Activated CD8-positive, alpha-beta memory T cell treated with anti-CD3 and anti-CD28 coated beads for 1 hour (primary cell): Measurements from ENCODE around the gene PJA1.

Source experiments
- DNase-seq, 2 donors: peaks; one replicate each; pipeline ENCODE4 v3.0.0-alpha.2; 2020; ENCODE audit warnings: low read depth in 1 of 2; ENCODE audit errors: extremely low read depth in 1 of 2

Gene PJA1

DNA sequence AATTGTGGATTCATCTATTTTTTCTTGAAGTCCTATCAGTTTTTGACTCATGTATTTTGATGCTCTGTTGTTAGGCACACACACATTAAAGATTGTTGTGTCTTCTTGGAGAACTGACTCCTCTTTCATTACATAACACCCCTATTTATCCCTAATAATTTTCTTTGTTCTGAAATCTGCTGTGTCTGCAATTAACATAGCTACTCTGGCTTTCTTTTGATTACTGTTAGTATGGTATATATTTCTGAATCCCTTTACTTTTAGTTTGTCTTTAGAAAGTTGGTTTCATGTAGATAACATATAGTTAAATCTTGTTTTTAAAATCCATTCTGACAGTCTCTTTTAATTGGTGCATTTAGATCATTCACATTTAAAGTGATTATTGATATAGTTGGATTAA, 5.1 kb upstream of the PJA1 start:
- no peak for DNase-seq

DNA sequence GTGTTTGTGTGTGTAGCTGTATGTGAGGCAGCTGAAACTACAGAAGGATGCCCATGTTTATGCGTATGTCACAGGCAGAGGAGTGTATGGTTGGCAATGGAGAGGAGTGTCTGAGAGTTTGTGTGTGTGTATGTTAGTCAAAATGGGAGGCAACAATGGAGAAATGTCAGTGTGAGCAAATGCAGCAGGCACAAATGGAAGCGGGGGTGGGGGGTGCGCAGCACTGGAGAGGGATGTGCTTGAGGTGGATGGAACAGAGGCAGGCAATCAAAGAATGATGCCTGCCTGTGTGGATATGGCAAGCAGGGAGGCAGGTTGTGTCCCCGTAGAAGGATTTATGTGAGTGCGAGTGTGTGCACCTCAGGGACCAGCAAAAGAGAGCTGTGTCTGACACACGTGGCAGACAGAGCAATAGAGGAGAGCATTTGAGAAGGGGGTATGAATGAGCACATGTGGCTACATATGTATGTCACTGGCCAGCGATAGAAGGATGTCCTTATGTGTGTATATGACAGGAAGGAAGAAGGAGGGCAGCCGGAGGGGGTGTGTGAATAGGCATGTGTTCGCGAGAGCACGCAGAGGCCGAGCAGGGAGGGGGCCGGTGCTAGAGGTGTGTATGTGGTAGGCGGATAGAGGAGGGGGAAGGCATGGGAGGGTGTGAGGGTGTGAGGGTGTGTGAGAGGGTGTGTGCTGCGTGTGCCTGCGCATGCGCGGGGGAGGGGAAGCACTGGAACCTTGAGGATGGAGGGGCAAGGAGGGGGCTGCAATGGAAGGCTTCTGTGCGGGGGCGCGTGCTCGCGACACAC, 1.1 kb downstream of the PJA1 start:
- peak; percentile 13 for DNase-seq

DNA sequence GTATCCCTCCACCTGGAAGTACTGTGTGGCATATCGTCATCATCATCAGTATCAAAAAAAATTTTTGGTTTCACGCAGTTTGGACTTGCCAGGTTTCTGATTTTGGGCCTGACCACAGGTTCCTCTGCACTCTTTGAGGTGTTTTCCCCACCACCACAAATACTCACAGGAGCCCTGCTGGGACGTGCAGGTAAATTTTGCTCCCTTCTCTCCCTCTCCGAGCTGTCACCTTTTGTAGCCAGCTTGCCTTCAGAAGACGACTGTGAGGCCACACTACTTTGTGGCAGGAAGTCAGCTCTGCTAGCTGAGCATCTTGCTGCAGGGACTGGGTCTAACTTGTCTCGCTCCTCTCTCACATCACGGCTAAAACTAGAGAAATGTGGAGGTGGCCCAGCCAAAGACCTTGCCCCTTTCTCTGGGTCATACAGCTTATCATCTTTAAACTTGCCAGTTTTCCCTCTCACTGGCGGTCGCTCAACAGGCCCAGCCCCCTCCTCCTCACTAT, 2.8 kb downstream of the PJA1 start:
- no peak for DNase-seq

DNA sequence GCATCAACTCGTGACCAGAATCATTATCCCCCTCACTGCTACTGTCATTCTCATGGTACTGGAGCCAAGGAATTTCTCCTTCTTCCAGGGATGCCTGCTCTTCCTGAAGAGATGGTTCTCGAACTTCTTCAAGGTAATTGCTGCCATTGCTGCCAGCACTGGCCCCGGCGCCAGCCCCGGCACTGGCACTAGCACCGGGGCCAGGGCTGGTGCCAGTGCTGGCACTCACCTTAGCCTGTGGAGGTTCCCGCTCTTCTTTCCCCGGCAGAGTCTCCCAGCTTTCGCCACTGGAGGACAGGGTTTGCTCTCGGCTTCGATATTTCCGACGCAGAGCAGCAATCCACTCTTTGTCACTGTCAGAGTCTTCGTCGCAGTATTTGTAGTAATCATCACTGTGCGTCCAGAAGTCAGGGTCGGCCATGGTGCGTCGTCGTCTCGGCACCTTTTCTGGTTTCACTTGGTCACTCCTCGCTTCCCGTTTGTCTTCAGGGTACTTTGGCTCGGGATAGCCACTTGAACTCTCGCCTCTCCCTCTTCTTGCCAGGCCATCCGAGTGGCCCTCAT, 3.4 kb downstream of the PJA1 start:
- no peak for DNase-seq

DNA sequence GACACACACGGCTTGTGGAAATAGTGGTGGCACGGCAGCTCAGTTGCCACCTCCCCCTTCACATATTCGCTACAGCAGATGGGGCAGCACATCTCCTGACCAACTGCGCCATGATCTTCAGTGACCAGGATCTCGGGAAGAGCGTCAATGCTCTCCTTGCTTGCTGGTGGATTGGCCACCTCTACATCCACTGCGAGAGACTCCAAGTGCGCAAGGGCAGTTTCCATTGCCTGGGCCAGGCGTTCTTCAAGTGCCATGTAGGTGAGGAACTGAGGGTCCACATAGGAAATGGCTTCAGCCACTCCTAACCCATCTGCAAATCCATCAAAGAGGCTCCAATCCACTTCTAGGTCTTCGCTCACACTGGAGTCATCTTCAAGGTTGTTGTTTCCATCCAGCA, 3.9 kb downstream of the PJA1 start:
- DNase-seq: no peak

DNA sequence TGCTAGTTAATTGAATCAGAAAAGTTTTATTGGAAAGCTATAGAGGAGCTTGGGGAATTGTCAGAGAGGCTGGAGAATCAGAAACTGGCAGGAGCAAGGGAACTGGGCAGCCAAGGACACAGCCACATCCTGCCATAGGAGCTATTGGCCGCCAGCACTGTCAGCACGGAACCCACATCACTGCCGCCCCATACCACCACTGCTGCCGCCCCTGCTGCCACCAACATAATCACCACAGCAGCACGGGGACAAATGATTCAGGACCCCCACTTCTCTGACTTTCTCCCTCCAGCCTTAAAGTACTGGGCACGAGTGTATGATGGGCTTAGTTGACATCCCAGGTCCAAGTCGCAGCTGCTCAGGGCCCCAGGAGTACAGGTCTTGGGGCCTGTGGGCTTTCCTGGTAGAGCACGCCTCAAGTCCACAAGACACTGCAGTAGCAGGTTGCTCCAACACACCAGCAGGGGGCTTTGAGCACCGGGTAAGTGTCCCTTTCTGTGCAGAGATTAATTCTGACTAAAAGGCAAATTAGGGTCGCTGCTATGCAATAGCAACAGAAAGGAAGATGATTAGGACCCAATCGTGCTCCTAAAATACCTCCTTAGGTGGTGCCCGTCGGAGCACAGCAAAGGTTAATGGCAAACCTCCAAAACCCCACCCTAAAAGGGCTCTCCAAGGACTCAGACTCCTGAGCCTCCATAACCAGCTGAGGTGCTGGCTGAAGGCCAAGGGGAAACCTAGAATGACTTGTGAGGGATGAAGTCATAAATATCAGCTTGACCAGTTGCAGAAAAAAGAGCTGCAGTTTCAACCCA, 6.9 kb downstream of the PJA1 start:
- no peak for DNase-seq

DNA sequence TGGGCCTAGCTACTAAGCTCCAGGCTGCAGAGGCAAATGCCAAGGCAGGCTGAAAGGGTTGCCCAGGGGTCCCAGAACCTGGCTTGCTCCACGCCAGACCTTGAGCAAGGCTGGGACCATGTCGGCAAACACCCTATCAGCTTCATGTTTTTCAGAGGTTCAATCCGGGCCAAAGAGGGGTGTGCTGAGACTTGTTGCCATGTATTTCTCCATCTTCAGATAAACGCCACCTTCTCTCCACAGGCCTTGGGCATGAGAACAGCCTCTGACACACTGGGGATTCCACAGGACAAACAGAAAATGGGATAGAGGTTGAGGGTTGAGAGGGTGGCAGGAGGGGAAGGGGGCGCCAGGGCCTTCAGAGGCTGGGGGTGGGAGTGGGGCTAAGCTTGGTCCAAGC, 8.6 kb downstream of the PJA1 start:
- no peak for DNase-seq

DNA sequence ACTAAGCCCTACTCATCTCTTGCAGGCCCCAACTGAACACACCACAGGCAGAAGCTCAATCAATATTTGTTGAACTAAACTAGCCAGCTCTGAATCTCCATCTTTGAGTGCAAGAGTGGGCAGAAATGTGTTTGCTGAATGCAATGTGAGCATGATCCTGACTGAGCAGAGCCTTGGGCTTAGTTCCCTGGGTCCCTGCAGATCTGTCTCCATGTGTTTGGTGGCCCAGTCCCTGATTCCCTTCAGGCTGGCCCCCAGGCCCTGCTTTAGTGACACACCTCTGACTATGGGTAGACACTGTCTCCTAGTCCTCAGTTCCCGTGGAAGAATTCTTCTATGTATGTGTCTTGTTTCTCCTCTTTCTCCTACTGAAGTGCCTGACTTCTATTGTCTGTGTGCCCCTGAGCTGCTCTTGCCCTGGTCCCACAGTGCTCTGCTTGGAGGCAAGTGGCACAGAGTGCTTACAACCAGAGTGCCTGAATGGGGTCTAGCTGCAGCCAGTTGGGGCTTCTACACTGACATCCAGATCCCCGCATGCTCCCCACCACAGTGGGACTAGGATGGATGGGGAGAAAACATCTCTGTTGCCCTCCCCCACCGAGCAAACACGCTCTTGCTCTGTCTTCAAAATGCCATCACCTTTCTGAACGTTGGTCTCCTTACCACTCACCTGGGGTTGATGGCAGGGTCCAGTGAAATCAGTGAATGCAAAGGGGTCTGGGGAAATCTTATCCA, 9.3 kb downstream of the PJA1 start:
- DNase-seq: no peak

DNA sequence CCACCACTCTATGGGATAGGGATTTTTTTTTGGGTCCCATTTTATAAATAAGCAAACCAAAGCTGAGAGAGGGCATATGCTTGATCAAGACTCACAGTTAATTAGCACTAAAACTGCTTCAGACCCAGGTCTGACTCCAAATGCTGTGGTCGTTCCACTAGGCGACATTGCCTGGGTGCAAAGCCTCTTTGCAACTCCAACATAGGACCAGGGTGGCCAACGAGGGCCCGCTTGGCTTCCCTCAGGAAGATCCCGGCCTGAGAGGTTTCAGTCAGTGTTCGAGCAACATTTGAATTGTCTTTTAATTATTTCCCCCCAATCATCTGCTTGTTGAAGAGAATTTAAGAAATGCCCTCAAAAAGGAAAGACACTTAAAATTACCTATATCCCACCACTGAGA, 11.2 kb downstream of the PJA1 start:
- no peak for DNase-seq

DNA sequence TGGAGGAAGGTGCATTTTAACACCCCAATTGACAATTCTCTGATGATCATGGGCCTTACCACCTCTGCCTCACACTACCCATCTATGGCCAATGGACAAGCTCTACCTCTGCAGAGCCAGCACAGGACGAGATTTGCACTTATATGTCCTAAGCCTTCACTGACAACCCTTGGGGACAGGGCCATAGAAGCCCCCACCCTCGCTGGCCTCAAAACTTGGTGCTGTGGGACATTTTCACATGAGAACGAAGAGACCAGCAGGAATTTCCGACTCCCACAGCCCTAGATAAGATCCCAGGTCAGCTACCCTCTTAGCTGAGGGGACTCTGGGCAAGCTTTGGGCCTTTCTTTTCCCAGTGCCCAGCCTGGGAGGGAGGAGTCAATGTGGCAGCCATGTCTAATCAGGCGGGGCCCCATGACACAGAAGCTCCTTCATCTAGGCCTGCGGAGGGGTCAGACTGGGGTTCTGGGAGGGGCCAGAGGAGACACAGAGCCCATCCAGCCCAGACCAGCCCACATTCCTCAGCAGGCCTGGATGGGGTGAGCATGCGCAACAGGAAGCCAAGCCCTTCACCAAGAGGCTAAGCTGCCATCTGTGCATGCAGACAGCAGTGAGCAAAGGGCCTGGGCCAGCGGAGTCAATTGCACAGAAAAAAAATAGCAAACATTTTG, 12.1 kb downstream of the PJA1 start:
- DNase-seq: no peak

DNA sequence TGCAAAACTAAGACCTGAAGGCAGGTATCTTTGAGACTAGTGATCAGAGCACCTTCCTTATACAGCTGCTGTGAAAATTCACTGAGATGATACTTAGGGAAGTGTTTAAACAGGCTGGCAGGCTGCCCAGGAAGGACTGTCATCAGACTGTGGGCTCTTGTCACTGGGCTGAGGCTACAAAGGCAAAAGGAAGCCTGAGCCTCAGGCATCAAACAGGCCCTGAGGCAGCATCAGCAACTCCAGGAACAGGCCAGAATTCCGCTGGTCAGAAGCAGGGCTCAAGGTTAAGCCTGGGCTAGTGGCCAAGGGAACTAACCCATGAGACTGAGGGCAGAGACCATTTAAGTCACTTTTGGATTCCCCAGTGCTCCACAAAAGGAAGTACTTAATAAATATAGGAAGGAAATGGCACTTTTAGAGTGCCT, 12.8 kb downstream of the PJA1 start:
- DNase-seq: no peak

DNA sequence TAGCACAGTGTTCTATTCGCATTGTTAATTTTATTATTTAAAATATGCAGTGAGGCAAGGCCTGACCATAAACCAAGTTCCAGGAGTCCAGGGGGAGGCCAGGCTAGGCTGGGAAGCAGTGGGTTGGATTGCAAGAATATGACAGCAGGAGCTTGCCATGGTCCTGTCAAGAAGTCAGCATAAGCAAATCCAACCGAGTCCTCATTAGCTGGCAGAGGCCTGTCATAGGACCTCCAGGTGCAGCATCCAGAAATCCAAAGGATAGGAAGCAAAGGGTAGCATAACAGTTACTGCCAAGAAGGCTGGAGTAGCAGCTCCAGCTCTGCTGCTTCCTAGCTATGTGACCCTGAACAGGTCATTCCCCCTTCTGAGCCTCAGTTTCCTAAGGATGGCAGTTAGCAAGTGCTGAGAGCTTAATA, 13.4 kb downstream of the PJA1 start:
- DNase-seq: no peak

DNA sequence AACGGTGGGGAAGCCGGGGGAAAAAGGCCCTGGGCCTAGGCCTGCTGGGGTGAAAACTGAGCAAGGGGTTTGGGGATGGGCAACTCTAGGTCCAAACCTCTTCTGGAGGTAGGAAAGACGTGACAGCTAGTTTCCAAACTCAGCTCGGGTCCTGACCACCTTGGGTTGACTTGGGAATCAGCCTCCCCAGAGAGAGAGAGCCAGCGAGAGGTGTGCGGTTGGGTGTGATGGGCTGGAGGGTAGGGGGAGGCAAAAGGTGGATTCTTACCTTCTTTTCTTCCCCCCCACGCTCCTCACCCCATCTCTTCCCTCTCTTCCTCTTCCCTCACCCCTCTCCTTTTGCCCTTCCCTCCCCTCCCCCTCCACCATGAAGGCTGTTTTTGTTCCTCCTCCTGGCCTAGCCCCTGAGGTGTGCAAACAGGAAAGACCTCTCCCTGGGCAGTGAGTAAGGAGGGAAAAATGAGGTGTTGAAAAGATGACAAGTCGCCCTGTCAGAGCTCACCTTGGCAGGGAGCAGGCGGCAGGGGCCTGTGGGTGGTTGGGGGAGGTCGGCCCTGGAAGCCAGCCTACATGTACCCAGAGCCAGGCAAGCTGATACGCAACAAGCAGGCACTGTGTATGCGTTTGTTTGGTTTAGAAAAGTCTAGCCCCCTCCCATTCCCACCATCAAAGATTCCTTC, 14.8 kb downstream of the PJA1 start:
- no peak for DNase-seq

DNA sequence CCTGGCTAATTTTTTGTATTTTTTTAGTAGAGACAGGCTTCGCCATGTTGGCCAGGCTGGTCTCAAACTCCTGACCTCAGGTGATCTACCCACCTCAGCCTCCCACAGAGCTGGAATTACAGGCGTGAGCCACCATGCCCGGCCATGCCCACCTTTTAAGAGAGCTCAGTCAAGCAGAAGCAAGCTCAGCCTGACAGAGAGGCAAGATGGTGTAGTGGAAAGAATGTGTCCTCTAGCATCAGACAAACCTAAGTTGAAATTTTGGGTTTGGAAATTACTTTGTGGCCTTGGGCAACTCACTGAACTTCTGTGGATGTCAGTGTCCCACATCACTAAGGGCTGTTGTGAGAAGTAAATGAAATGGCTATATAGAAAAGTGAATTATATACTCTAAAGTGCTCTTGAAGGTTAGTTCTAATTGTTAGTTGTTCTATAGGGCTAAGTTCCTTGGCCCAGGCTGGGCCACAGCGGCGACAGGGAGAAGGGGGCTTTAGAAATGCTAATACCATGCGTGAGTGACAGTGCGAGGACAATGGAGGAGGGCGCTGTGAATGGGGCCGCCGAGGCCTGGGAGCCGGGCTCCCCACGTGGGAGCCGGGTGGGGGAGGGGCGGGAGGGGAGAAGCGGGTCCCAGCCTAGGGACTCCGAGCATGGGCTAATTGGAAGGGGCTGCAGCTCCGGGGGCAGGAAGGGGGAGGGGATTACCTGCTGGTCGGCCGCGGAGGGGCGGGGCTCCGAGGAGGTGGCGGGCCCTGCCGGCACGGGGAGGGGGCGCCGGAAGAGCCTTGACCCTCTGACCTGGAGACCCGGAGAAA, 15.6 kb downstream of the PJA1 start:
- no peak for DNase-seq

DNA sequence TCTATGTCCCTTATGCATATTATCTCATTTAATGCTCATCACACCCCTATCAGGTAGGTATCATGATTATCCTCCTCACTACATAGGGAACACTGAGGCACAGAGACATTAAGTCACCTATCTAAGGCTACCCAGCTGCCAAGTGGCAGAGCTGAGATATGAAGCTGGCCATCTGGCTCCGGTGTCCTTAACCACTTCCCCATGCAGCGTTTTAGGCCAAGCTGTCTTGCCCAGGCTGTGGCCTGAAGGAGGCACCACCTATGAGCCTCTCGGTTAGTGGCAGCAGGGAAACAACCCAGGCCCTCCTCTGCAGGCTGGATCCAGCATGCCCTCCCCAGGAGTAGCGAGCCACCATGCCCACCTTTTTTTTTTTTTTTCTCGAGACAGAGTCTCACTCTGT, 16.3 kb downstream of the PJA1 start:
- no peak for DNase-seq

DNA sequence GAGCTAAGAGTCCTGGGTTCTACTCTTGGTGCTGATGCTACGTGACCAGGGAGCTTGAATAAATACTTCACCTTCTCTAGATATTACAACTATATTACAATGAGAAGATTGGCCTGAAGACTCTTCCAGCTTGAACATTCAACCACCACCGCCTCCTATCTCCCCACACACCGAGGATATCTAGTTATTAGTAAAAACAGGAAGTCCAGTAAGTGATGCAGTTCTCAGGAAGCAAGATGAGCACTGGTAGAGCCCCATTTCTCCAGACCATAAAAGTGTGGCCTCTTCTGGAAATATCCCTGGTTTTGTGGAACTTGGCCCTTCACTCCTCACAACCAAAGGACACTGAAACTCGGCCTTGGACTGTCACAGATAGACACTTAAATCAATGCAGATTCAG, 18.5 kb downstream of the PJA1 start:
- DNase-seq: no peak

DNA sequence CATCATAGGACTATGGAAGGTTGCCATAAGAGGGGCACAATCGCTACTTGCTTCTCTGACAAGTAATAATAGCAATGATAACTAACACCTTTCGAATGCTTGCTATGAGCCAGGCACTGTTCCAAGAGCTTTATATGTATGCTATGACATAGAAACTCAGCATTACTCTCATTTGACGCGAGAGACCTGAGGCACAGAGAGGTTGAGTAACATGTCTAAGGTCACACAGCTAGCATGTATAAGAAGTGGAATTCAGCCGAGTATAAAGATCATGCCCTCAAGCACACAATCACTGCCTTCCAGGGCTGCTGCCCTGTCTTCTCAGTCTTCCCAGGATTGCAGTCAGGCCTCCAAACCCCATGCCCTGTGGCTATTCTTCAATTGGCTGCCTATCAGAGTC, 19.5 kb downstream of the PJA1 start:
- DNase-seq: no peak

DNA sequence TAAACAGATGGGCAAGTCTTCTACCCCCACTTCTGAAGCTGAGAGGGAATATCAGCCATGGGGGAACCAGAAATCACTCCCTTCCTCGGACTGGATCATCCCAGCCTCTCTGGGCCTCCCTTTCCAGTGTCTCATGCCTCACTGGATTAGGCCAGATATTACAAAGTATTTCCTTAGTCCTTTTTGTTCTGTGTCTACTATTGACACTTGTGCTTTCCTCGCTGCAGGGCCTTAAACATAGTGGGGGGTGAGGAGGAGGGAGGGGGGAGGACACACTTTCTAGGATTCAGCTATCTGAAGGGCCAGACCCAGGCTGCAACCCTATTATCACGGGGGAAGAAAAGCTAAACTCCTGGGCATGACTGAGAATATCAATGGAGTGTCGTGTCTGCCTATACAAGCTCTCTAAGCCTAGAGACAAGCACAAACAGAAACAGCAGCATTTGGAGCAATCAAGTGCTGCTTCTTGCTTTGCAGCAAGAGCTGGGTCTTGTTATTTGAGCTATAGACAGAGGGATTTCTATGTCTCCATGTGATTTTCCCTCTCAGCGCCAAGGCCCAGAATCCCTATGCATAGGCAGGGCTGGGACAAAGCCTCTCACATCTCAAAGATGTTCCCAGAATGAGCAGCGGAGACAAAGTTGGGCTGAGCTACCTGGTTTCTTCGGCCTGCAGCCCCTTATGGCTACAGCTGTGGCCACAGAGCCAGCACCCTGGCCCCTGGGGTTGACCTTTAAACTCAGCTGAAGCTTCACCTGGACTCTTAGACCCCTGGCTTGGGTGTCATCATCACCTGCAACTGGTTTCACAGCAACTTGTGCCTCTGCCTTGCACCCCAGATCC, 20.2 kb downstream of the PJA1 start:
- DNase-seq: no peak
